Endothelial cell of umbilical vein (primary cell): ENCODE results near the gene LUZP2. TPM values are rescaled to one million over a fixed set of nuclear protein-coding genes. Genes with fewer than 3 reads are reported as not detected.

Experiments
- BruUV-seq: library from RNA; stranded (reverse); fragments of 400-500 nt; replicated peaks from 2 replicates; lab custom pipeline; 2021; lab: Mats Ljungman, UMichigan
- CTCF ChIA-PET: fragments of 300-600, 350-600 bp; sonication (Branson Sonifier 250); formaldehyde crosslinking; loops from one replicate; lab custom pipeline; 2021; ENCODE audit warnings: antibody characterized with exemption, inconsistent platforms; lab: Charles Lee
- POLR2A ChIA-PET: fragments of 300-600, 350-600 bp; sonication (Branson Sonifier 250); formaldehyde crosslinking; loops from one replicate; lab custom pipeline; 2021; ENCODE audit warnings: antibody characterized with exemption, inconsistent platforms; lab: Charles Lee
- DNase-seq: peaks from one replicate; pipeline ENCODE4 v3.0.0-alpha.2; 2011; ENCODE audit warnings: low read depth, low spot score
- FAIRE-seq: peaks from 2 replicates; lab custom pipeline; 2011; peaks lifted over from hg19 to GRCh38; lab: Jason Lieb, UNC
- H2AFZ ChIP-seq: 2 replicates; pipeline ENCODE4 v1.6.0; 2012; ENCODE audit warnings: low read depth, low read length, control low read depth, inconsistent platforms
- H3K27ac ChIP-seq: 2 replicates; pipeline ENCODE4 v1.5.1; 2011; ENCODE audit warnings: low read depth, mild to moderate bottlenecking, control low read depth, low read length, moderate library complexity; ENCODE audit not compliant: insufficient read depth
- H3K27me3 ChIP-seq, 2 experiments: 2 replicates each; pipeline versions ENCODE4 v1.6.0 to v1.6.1; 2011; ENCODE audit warnings: low read length in 2 of 2, mixed read lengths in 1 of 2; ENCODE audit not compliant: control insufficient read depth in 2 of 2, insufficient read depth in 2 of 2
- H3K36me3 ChIP-seq, 2 experiments: 2 replicates in 1 of 2; 3 replicates in 1 of 2; pipeline ENCODE4 v1.5.1; 2011; ENCODE audit warnings: low read length in 2 of 2, mild to moderate bottlenecking in 1 of 2, moderate library complexity in 1 of 2; ENCODE audit not compliant: control insufficient read depth in 2 of 2, insufficient read depth in 2 of 2; ENCODE audit errors: extremely low read depth in 1 of 2
- H3K4me1 ChIP-seq: 3 replicates; pipeline ENCODE4 v1.5.1; 2011; ENCODE audit warnings: mild to moderate bottlenecking, low read length; ENCODE audit not compliant: control insufficient read depth, insufficient read depth; ENCODE audit errors: extremely low read depth
- H3K4me2 ChIP-seq: 2 replicates; pipeline ENCODE4 v1.6.1; 2011; ENCODE audit warnings: low read length, control low read depth, mixed read lengths; ENCODE audit not compliant: insufficient read depth
- H3K4me3 ChIP-seq, 3 experiments: fragments of 200-600 bp in 1 of 3; sonication (generic), shearing (Covaris generic) in 1 of 3; replicated peaks in 1 of 3; 2 replicates each; pipeline ENCODE4 v1.5.1; 2011 to 2016; ENCODE audit warnings: control low read depth in 3 of 3, low read length in 3 of 3, mild to moderate bottlenecking in 2 of 3, inconsistent platforms in 1 of 3, low read depth in 1 of 3, moderate library complexity in 1 of 3; ENCODE audit not compliant: insufficient read depth in 1 of 3
- H3K79me2 ChIP-seq: 2 replicates; pipeline ENCODE4 v1.6.0; 2012; ENCODE audit warnings: low read length, inconsistent platforms; ENCODE audit not compliant: control insufficient read depth, insufficient read depth
- H3K9ac ChIP-seq: replicated peaks from 2 replicates; pipeline ENCODE3; 2011; ENCODE audit warnings: low read length, control low read depth; ENCODE audit not compliant: insufficient read depth; ENCODE audit errors: extremely low read depth
- H3K9me1 ChIP-seq: replicated peaks from 3 replicates; pipeline ENCODE4 v1.6.0; 2011; ENCODE audit warnings: mild to moderate bottlenecking, low read length; ENCODE audit not compliant: control insufficient read depth, insufficient read depth; ENCODE audit errors: extremely low read depth
- H3K9me3 ChIP-seq: replicated peaks from 2 replicates; pipeline ENCODE4 v1.5.1; 2012; ENCODE audit warnings: low read length, inconsistent platforms; ENCODE audit not compliant: control insufficient read depth, insufficient read depth
- H4K20me1 ChIP-seq: replicated peaks from 2 replicates; pipeline ENCODE3; 2011; ENCODE audit warnings: mild to moderate bottlenecking, low read length; ENCODE audit not compliant: control insufficient read depth, insufficient read depth; ENCODE audit errors: extremely low read depth
- EZH2 ChIP-seq: IDR thresholded peaks from 2 replicates; pipeline ENCODE4 v1.6.1; 2012; ENCODE audit warnings: borderline replicate concordance, low read depth, mild to moderate bottlenecking, moderate library complexity, low read length, inconsistent platforms; ENCODE audit not compliant: severe bottlenecking
- FOS ChIP-seq: IDR thresholded peaks from 2 replicates; pipeline ENCODE4 v1.6.1; 2011; ENCODE audit warnings: mild to moderate bottlenecking, low read length, moderate library complexity, borderline replicate concordance; ENCODE audit not compliant: insufficient read depth
- GATA2 ChIP-seq: IDR thresholded peaks from 2 replicates; pipeline ENCODE4 v1.7.0; 2011; ENCODE audit warnings: low read depth, mild to moderate bottlenecking, moderate library complexity, mixed read lengths, low read length; ENCODE audit not compliant: insufficient read length, insufficient read depth
- JUN ChIP-seq: IDR thresholded peaks from 2 replicates; pipeline ENCODE4 v1.6.1; 2011; ENCODE audit warnings: borderline replicate concordance, low read depth; ENCODE audit not compliant: insufficient read length, insufficient read depth
- MAX ChIP-seq: IDR thresholded peaks from 2 replicates; pipeline ENCODE4 v1.6.1; 2011; ENCODE audit not compliant: insufficient read depth, insufficient read length
- MYC ChIP-seq: IDR thresholded peaks from one replicate; pipeline ENCODE4 v1.6.1; 2011; ENCODE audit warnings: mild to moderate bottlenecking, low read depth, low read length
- POLR2A ChIP-seq: IDR thresholded peaks from 2 replicates; pipeline ENCODE4 v1.6.1; 2012; ENCODE audit warnings: low read depth, mild to moderate bottlenecking, control low read depth, low read length
- dilution Hi-C: fragments of 300-500 bp; cut with MboI; formaldehyde crosslinking; loops from one replicate; pipeline ENCODE4 v1.15.0; 2019; ENCODE audit warnings: low sequenced_read_pairs; ENCODE audit not compliant: extremely low pct_ligation_motif_present
- intact Hi-C: fragments of 100-400 bp; cut with micrococcal nuclease; formaldehyde crosslinking; loops from one replicate; pipeline ENCODE4 v1.10.0; 2022
- polyA plus RNA-seq, 4 experiments: library from polyadenylated mRNA; depleted of rRNA in 3 of 4; stranded (reverse) in 3 of 4; unstranded in 1 of 4; fragments of >200 nt; gene quantifications; 2 replicates each; pipeline versions ENCODE4 v1.2.1 to v1.2.3, GENCODE V29; 2011 to 2012; ENCODE audit warnings: missing spikeins in 1 of 4
- total RNA-seq: library from RNA; stranded (reverse); gene quantifications from 2 replicates; pipeline ENCODE4 v1.2.3, GENCODE V29; 2021
- TF ChIP-seq, protein P1 (sequence below), 2 donors: IDR thresholded peaks; 1 replicate in 1 of 2; 2 replicates in 1 of 2; pipeline ENCODE4 v1.5.1; 2011; ENCODE audit warnings: low read length in 2 of 2, mild to moderate bottlenecking in 2 of 2, moderate library complexity in 2 of 2, control low read depth in 1 of 2, inconsistent platforms in 1 of 2, low read depth in 1 of 2; ENCODE audit not compliant: insufficient read depth in 1 of 2; ENCODE audit errors: extremely low read depth in 1 of 2

LUZP2 gene
- total and polyA plus RNA-seq, 2 donors (not counting 3 experiments of a cell fraction or from before 2014, with no cell fraction given): 0.07 TPM; not detected in 1

- H3K27me3 ChIP-seq: no peaks in the 10 kb centered on the region
- no peak overlapping the region for H3K4me2 ChIP-seq
- no peaks in the 10 kb centered on the region for H3K36me3 ChIP-seq
- TF ChIP-seq POLR2A: no peak
- no peak for TF ChIP-seq EZH2
- TF ChIP-seq, protein P1, sequence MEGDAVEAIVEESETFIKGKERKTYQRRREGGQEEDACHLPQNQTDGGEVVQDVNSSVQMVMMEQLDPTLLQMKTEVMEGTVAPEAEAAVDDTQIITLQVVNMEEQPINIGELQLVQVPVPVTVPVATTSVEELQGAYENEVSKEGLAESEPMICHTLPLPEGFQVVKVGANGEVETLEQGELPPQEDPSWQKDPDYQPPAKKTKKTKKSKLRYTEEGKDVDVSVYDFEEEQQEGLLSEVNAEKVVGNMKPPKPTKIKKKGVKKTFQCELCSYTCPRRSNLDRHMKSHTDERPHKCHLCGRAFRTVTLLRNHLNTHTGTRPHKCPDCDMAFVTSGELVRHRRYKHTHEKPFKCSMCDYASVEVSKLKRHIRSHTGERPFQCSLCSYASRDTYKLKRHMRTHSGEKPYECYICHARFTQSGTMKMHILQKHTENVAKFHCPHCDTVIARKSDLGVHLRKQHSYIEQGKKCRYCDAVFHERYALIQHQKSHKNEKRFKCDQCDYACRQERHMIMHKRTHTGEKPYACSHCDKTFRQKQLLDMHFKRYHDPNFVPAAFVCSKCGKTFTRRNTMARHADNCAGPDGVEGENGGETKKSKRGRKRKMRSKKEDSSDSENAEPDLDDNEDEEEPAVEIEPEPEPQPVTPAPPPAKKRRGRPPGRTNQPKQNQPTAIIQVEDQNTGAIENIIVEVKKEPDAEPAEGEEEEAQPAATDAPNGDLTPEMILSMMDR (IDR thresholded peaks at IDR 0.05; ENCODE audit: extremely low read depth in 1 of 2, insufficient read depth in 1 of 2, low read depth in 1 of 2, low read length in 2 of 2): no peak
- TF ChIP-seq JUN: no peak
- TF ChIP-seq FOS: no peak
- TF ChIP-seq MAX: no peak
- TF ChIP-seq GATA2: no peak
- TF ChIP-seq MYC: no peak
- DNase-seq (no peak), FAIRE-seq (no peak)
- no peaks in the 10 kb centered on the region for H4K20me1 ChIP-seq
- no peaks in the 10 kb centered on the region for H3K79me2 ChIP-seq
- H2AFZ ChIP-seq: no peak overlapping the region
- dilution Hi-C loops (no loop called here), intact Hi-C loops (no loop called here)
- ChIA-PET CTCF (no interaction called here), POLR2A (no interaction called here)
- H3K4me1 ChIP-seq: no peaks in the 10 kb centered on the region
- H3K27ac ChIP-seq: no peak overlapping the region
- no peak overlapping the region for H3K9ac ChIP-seq
- H3K9me1 ChIP-seq: no peaks in the 10 kb centered on the region
- H3K9me3 ChIP-seq: no peaks in the 10 kb centered on the region
- H3K4me3 ChIP-seq: no peak overlapping the region
- BruUV-seq: no TSS peak
Measured at GRCh38 chr11:24762076-24762475, 265.2 kb downstream of the LUZP2 start.
